IMR-90 (cell line): ENCODE data around the gene ITGAX. TPM values are rescaled to one million over a fixed set of nuclear protein-coding genes. Genes with fewer than 3 reads are reported as not detected.

Experiments
- ATAC-seq: fragments of 200-7000 bp; cut with Tn5 transposase; 2 replicates; pipeline ENCODE4 v1.9.1; 2020; ENCODE audit warnings: low read depth, mild to moderate bottlenecking, moderate library complexity
- BruUV-seq: library from RNA; stranded (reverse); fragments of 400-500 nt; replicated peaks from 2 replicates; lab custom pipeline; 2021; lab: Mats Ljungman, UMichigan
- CTCF ChIA-PET: fragments of 300-600 bp; formaldehyde crosslinking; extraction: SDS; loops from one replicate; lab custom pipeline; 2021; ENCODE audit warnings: antibody characterized with exemption; lab: Yijun Ruan, JAX
- POLR2A ChIA-PET: fragments of 300-600 bp; sonication (Branson Sonifier 250); formaldehyde crosslinking; loops from one replicate; lab custom pipeline; 2022; ENCODE audit warnings: antibody characterized with exemption; ENCODE audit not compliant: unreplicated experiment; lab: Charles Lee
- DNase-seq: peaks from one replicate; pipeline ENCODE4 v3.0.0; 2013
- H2AFZ ChIP-seq: replicated peaks from 2 replicates; pipeline ENCODE3; 2013; ENCODE audit warnings: low read length, mild to moderate bottlenecking; ENCODE audit not compliant: poor library complexity
- H2AK5ac ChIP-seq: 2 replicates; pipeline ENCODE4 v1.6.1; 2013; ENCODE audit warnings: low read depth, low read length, inconsistent platforms
- H2AK9ac ChIP-seq: replicated peaks from 2 replicates; pipeline ENCODE3; 2013; ENCODE audit warnings: mild to moderate bottlenecking, low read depth, low read length, moderate library complexity; ENCODE audit not compliant: poor library complexity
- H2BK120ac ChIP-seq: 2 replicates; pipeline ENCODE4 v1.6.1; 2013; ENCODE audit warnings: low read depth, low read length, inconsistent platforms
- H2BK15ac ChIP-seq: 3 replicates; pipeline ENCODE4 v1.6.1; 2013; ENCODE audit warnings: low read depth, low read length, inconsistent platforms
- H2BK20ac ChIP-seq: 2 replicates; pipeline ENCODE4 v1.6.1; 2013; ENCODE audit warnings: low read depth, mild to moderate bottlenecking, inconsistent platforms, low read length, moderate library complexity
- H2BK5ac ChIP-seq: 2 replicates; pipeline ENCODE4 v1.6.1; 2013; ENCODE audit warnings: mild to moderate bottlenecking, low read depth, low read length, inconsistent platforms; ENCODE audit not compliant: poor library complexity, severe bottlenecking
- H3K14ac ChIP-seq: replicated peaks from 2 replicates; pipeline ENCODE4 v1.6.1; 2013; ENCODE audit warnings: low read depth, low read length, inconsistent platforms
- H3K18ac ChIP-seq: 2 replicates; pipeline ENCODE4 v1.6.1; 2013; ENCODE audit warnings: low read depth, low read length, control low read depth
- H3K23ac ChIP-seq: 2 replicates; pipeline ENCODE4 v1.6.1; 2013; ENCODE audit warnings: low read depth, low read length, inconsistent platforms
- H3K27ac ChIP-seq: 2 replicates; pipeline ENCODE4 v1.5.1; 2013; ENCODE audit warnings: mild to moderate bottlenecking, control low read depth, low read length; ENCODE audit not compliant: insufficient read depth
- H3K27me3 ChIP-seq: 2 replicates; pipeline ENCODE4 v1.6.1; 2013; ENCODE audit warnings: low read length; ENCODE audit not compliant: control insufficient read depth, insufficient read depth
- H3K36me3 ChIP-seq: 2 replicates; pipeline ENCODE4 v1.6.1; 2013; ENCODE audit warnings: low read length, mixed read lengths; ENCODE audit not compliant: control insufficient read depth, insufficient read depth
- H3K4ac ChIP-seq: 2 replicates; pipeline ENCODE4 v1.6.1; 2013; ENCODE audit warnings: low read depth, low read length, inconsistent platforms
- H3K4me1 ChIP-seq: 2 replicates; pipeline ENCODE4 v1.6.1; 2013; ENCODE audit warnings: low read length, mixed read lengths; ENCODE audit not compliant: control insufficient read depth, insufficient read depth
- H3K4me2 ChIP-seq: 2 replicates; pipeline ENCODE4 v1.6.1; 2013; ENCODE audit warnings: low read depth, mild to moderate bottlenecking, control low read depth, low read length, moderate library complexity
- H3K4me3 ChIP-seq: 2 replicates; pipeline ENCODE4 v1.5.1; 2013; ENCODE audit warnings: low read depth, mild to moderate bottlenecking, control low read depth, low read length, moderate library complexity; ENCODE audit not compliant: insufficient read depth
- H3K56ac ChIP-seq: 2 replicates; pipeline ENCODE4 v1.6.1; 2013; ENCODE audit warnings: low read length, inconsistent platforms; ENCODE audit not compliant: insufficient read depth; ENCODE audit errors: extremely low read depth
- H3K79me1 ChIP-seq, 2 experiments: 2 replicates each; pipeline ENCODE4 v1.6.1; 2013; ENCODE audit warnings: low read length in 2 of 2, inconsistent platforms in 1 of 2, low read depth in 1 of 2
- H3K9ac ChIP-seq: 2 replicates; pipeline ENCODE4 v1.6.1; 2013; ENCODE audit warnings: low read depth, low read length, control low read depth
- H3K9me1 ChIP-seq: 2 replicates; pipeline ENCODE4 v1.6.1; 2013; ENCODE audit warnings: low read length, inconsistent platforms; ENCODE audit not compliant: insufficient read depth
- H3K9me3 ChIP-seq: 2 replicates; pipeline ENCODE4 v1.6.1; 2013; ENCODE audit warnings: low read length; ENCODE audit not compliant: control insufficient read depth, insufficient read depth
- H4K20me1 ChIP-seq: 2 replicates; pipeline ENCODE4 v1.6.1; 2013; ENCODE audit warnings: low read length, inconsistent platforms; ENCODE audit not compliant: insufficient read depth
- H4K5ac ChIP-seq: 2 replicates; pipeline ENCODE4 v1.6.1; 2013; ENCODE audit warnings: mild to moderate bottlenecking, low read depth, low read length, control low read depth
- H4K8ac ChIP-seq, 2 experiments: 2 replicates each; pipeline ENCODE4 v1.6.1; 2013; ENCODE audit warnings: low read depth in 2 of 2, low read length in 2 of 2, control low read depth in 1 of 2, inconsistent platforms in 1 of 2
- H4K91ac ChIP-seq: 2 replicates; pipeline ENCODE4 v1.6.1; 2013; ENCODE audit warnings: low read depth, low read length, inconsistent platforms; ENCODE audit not compliant: insufficient read depth
- BHLHE40 ChIP-seq: fragments of 150-350 bp; IDR thresholded peaks from 2 replicates; pipeline ENCODE4 v1.6.1; 2016; ENCODE audit warnings: mild to moderate bottlenecking, low read depth, low read length
- CEBPB ChIP-seq: IDR thresholded peaks from 2 replicates; pipeline ENCODE4 v1.6.1; 2012; ENCODE audit warnings: low read depth, low read length, improper control_type of control experiment
- CHD1 ChIP-seq: IDR thresholded peaks from 2 replicates; pipeline ENCODE4 v1.6.1; 2012; ENCODE audit warnings: low read depth, low read length, improper control_type of control experiment
- CTCF ChIP-seq: conservative IDR thresholded peaks from 2 replicates; pipeline ENCODE4 v1.5.1; 2012; ENCODE audit warnings: mild to moderate bottlenecking, low read depth, low read length, improper control_type of control experiment
- FOS ChIP-seq: fragments of 150-350 bp; IDR thresholded peaks from 2 replicates; pipeline ENCODE4 v1.6.1; 2016; ENCODE audit warnings: low read depth, low read length
- MAFK ChIP-seq: IDR thresholded peaks from 2 replicates; pipeline ENCODE4 v1.6.1; 2012; ENCODE audit warnings: low read depth, low read length, improper control_type of control experiment
- MAZ ChIP-seq: IDR thresholded peaks from 2 replicates; pipeline ENCODE4 v1.6.1; 2012; ENCODE audit warnings: low read depth, mild to moderate bottlenecking, low read length, improper control_type of control experiment, moderate library complexity, borderline replicate concordance
- MXI1 ChIP-seq: IDR thresholded peaks from 2 replicates; pipeline ENCODE4 v1.6.1; 2012; ENCODE audit warnings: low read depth, mild to moderate bottlenecking, low read length, moderate library complexity, borderline replicate concordance
- NFE2L2 ChIP-seq: fragments of 150-350 bp; IDR thresholded peaks from 2 replicates; pipeline ENCODE4 v1.6.1; 2016; ENCODE audit warnings: low read depth, mild to moderate bottlenecking, low read length
- POLR2A ChIP-seq: IDR thresholded peaks from 2 replicates; pipeline ENCODE4 v1.6.1; 2012; ENCODE audit warnings: mild to moderate bottlenecking, low read depth, low read length
- RAD21 ChIP-seq: IDR thresholded peaks from 2 replicates; pipeline ENCODE4 v1.6.1; 2012; ENCODE audit warnings: low read length, improper control_type of control experiment
- RCOR1 ChIP-seq: IDR thresholded peaks from 2 replicates; pipeline ENCODE4 v1.6.1; 2012; ENCODE audit warnings: mild to moderate bottlenecking, low read length, improper control_type of control experiment; ENCODE audit not compliant: insufficient replicate concordance
- RFX5 ChIP-seq: IDR thresholded peaks from 2 replicates; pipeline ENCODE4 v1.8.0; 2012; ENCODE audit warnings: low read depth, mild to moderate bottlenecking, low read length, moderate library complexity
- SMC3 ChIP-seq: fragments of 150-350 bp; IDR thresholded peaks from 2 replicates; pipeline ENCODE4 v1.6.1; 2016; ENCODE audit warnings: low read depth, mild to moderate bottlenecking, antibody characterized with exemption, low read length, moderate library complexity
- USF2 ChIP-seq: fragments of 150-350 bp; IDR thresholded peaks from 2 replicates; pipeline ENCODE4 v1.6.1; 2017; ENCODE audit warnings: mild to moderate bottlenecking, antibody characterized with exemption, low read length, low read depth
- WGBS, 2 experiments: methylation state at CpG; one replicate each; pipeline versions ENCODE4 v1.1.5 to v1.1.7; 2013; ENCODE audit warnings: missing lambda C conversion rate in 2 of 2; ENCODE audit not compliant: insufficient read length in 1 of 2; ENCODE audit errors: extremely low coverage in 2 of 2; 5-methylcytosine and 5-hydroxymethylcytosine counted together
- dilution Hi-C: fragments of 300-500 bp; cut with HindIII; formaldehyde crosslinking; loops from one replicate; pipeline ENCODE4 v1.14.3; 2018; ENCODE audit warnings: low sequenced_read_pairs; ENCODE audit not compliant: unreplicated experiment
- in situ Hi-C: fragments of 300-500 bp; cut with MboI; formaldehyde crosslinking; loops from 3 replicates; pipeline ENCODE4 v1.14.3; 2019; ENCODE audit warnings: low sequenced_read_pairs, inconsistent platforms, mixed read lengths
- intact Hi-C: fragments of 100-400 bp; cut with micrococcal nuclease; formaldehyde crosslinking; loops from 2 replicates; pipeline ENCODE4 v1.10.0; 2022
- polyA plus RNA-seq, 3 experiments: library from polyadenylated mRNA; depleted of rRNA; stranded (reverse); fragments of >200 nt; gene quantifications; 2 replicates each; pipeline ENCODE4 v1.2.3, GENCODE V29; 2012; ENCODE audit warnings: low replicate concordance in 1 of 3
- total RNA-seq: library from RNA; depleted of rRNA; stranded (reverse); fragments of >200 nt; gene quantifications from 2 replicates; pipeline ENCODE4 v1.2.3, GENCODE V29; 2012
- TF ChIP-seq, protein P1 (sequence below): fragments of 150-350 bp; IDR thresholded peaks from 2 replicates; pipeline ENCODE4 v1.6.1; 2016; ENCODE audit warnings: low read depth, mild to moderate bottlenecking, low read length, moderate library complexity, borderline replicate concordance

ITGAX gene
- total and polyA plus RNA-seq, 2 of the 4 experiments (the other 2 are of a cell fraction) = 0.09 to 0.18 TPM

DNA sequence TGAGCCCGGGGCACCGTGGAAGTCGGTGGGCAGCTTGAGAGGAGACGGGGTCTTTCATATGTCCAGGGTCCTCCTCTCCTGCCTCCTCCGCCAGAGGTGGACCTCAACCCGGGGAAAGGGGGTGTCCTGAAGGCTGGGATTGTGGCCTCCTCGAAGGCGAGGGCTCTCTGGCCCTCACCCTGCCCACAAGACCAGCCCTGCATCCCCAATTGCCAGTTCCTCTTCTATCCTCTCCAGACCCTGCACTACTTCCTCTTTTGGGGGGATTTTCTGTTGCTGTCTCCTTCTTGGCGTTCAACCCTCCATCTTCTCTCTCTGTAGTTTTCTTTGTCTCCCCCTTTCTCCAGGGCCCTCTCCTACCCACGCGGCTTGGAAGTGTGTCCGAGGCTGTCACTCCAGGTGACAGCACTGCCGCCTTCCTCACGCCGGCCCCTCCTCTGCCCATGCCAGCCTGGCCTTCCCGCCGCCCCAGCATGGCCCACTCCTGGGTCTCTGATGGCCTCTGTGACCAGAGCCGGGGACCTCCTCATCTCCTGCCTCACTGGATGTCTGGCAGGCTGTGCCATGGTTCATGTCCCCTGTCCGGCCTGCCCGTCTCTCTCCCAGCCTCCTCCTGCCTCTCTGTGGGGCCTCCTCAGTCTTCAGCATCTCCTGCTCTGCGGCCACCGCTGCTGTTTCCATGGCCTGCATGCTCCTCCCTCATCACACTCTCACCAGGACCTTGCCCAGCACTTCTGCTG lies 2.4 kb upstream of the ITGAX start:
- peak overlapping the region; percentile 32 for H2AFZ ChIP-seq
- H2BK120ac ChIP-seq = no peak overlapping the region
- H4K5ac ChIP-seq = no peak overlapping the region
- H3K23ac ChIP-seq = no peak overlapping the region
- H3K4me1 ChIP-seq = no peaks in the 10 kb centered on the region
- in situ Hi-C loops (no loop called here), dilution Hi-C loops (no loop called here), intact Hi-C loops (no loop called here)
- CTCF ChIA-PET = no interaction called here
- H3K27me3 ChIP-seq = no peaks in the 10 kb centered on the region
- no peak overlapping the region for H2BK15ac ChIP-seq
- H3K14ac ChIP-seq = no peak overlapping the region
- no peak overlapping the region for H2AK5ac ChIP-seq
- no peak overlapping the region for H2AK9ac ChIP-seq
- H3K4me2 ChIP-seq = no peak overlapping the region
- no peak overlapping the region for H4K91ac ChIP-seq
- no peak overlapping the region for H3K27ac ChIP-seq
- no peak overlapping the region for H3K18ac ChIP-seq
- H3K56ac ChIP-seq = no peak overlapping the region
- DNase-seq = no peak
- no peaks in the 10 kb centered on the region for H3K9me3 ChIP-seq
- no peak for ATAC-seq
- H3K79me1 ChIP-seq = no peaks in the 10 kb centered on the region
- TF ChIP-seq RCOR1 = no peak
- no peak for TF ChIP-seq CTCF
- TF ChIP-seq, protein P1, sequence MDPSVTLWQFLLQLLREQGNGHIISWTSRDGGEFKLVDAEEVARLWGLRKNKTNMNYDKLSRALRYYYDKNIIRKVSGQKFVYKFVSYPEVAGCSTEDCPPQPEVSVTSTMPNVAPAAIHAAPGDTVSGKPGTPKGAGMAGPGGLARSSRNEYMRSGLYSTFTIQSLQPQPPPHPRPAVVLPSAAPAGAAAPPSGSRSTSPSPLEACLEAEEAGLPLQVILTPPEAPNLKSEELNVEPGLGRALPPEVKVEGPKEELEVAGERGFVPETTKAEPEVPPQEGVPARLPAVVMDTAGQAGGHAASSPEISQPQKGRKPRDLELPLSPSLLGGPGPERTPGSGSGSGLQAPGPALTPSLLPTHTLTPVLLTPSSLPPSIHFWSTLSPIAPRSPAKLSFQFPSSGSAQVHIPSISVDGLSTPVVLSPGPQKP = no peak
- TF ChIP-seq BHLHE40 = no peak
- no peak for TF ChIP-seq SMC3
- TF ChIP-seq MAFK = no peak
- TF ChIP-seq POLR2A = no peak
- TF ChIP-seq USF2 = no peak
- TF ChIP-seq RAD21 = no peak
- no peak for TF ChIP-seq FOS
- no peak for TF ChIP-seq MXI1
- TF ChIP-seq MAZ = no peak
- TF ChIP-seq CHD1 = no peak
- TF ChIP-seq CEBPB = no peak
- TF ChIP-seq NFE2L2 = no peak
- TF ChIP-seq RFX5 = no peak
- H3K4ac ChIP-seq = no peak overlapping the region
- H3K9me1 ChIP-seq = no peaks in the 10 kb centered on the region
- no peak overlapping the region for H2BK5ac ChIP-seq
- 81% methylated on average over 13 of the region's 22 CpGs; no CpG with 5 or more reads in 1 of the 2 experiments for WGBS, 2 experiments
- no peaks in the 10 kb centered on the region for H4K20me1 ChIP-seq
- H3K9ac ChIP-seq = no peak overlapping the region
- no peak overlapping the region for H3K4me3 ChIP-seq
- H2BK20ac ChIP-seq = no peak overlapping the region
- no TSS peak for BruUV-seq
- no peaks in the 10 kb centered on the region for H3K36me3 ChIP-seq
- POLR2A ChIA-PET = no interaction called here
- H4K8ac ChIP-seq = no peak overlapping the region
